GM13977 (cell line): ENCODE results near the gene ERC1.

Source experiments
- DNase-seq: peaks from one replicate; pipeline ENCODE4 v3.0.0; 2012; ENCODE audit warnings: low spot score
- CTCF ChIP-seq: IDR thresholded peaks from 2 replicates; pipeline ENCODE4 v1.5.1; 2012; ENCODE audit warnings: mild to moderate bottlenecking, control low read depth; ENCODE audit not compliant: insufficient read depth; ENCODE audit errors: extremely low read depth, missing control alignments
- in situ Hi-C: fragments of 300-500 bp; cut with MboI; formaldehyde crosslinking; loops from one replicate; pipeline ENCODE4 v1.12.0; 2022; ENCODE audit warnings: low sequenced_read_pairs, low pct_unique_long_range_greater_than_20kb, mixed read lengths, inconsistent platforms; ENCODE audit not compliant: unreplicated experiment

ERC1 gene

DNA sequence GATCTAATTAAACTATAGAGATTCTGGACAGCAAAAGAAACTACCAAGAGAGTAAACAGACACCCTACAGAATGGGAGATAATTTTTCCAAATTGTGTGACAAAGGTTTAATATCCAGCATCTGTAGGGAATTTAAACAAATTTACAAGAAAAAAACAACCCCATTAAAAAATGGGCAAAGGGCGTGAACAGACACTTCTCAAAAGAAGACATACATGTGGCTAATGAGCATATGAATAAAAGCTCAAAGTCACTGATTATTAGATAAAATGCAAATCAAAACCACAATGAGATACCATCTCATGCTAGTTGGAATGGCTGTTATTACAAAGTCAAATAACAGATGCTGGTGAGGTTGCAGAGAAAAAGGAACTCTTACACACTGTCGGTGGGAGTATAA, 309.4 kb downstream of the ERC1 start:
- no peak for TF ChIP-seq CTCF
- in situ Hi-C loops, result no loop called here
- DNase-seq, result no peak

GRCh38 chr12:1302201-1302870, 311.3 kb downstream of the ERC1 start:
- DNase-seq, result no peak
- in situ Hi-C loops, result no loop called here
- TF ChIP-seq CTCF, result no peak

DNA sequence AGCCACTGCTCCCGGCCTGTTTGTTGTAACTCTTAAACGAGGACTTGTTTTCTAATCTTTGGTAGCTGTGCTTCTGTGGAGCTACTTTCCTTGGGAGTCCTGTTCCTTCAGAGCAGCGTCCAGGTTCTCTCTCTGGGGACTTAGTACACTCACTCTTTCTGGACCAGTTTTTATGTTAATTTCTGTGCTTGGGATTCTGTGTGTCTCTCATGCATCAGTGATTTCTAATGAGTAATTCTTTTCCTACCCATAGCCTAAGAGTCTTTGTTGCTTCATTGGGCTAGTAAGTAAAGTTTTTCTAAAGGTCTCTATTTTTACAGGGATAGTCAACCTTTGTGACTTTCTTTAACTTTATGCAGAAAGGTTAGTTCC, 314.0 kb downstream of the ERC1 start:
- DNase-seq, result no peak
- TF ChIP-seq CTCF, result no peak
- in situ Hi-C loops, result no loop called here

DNA sequence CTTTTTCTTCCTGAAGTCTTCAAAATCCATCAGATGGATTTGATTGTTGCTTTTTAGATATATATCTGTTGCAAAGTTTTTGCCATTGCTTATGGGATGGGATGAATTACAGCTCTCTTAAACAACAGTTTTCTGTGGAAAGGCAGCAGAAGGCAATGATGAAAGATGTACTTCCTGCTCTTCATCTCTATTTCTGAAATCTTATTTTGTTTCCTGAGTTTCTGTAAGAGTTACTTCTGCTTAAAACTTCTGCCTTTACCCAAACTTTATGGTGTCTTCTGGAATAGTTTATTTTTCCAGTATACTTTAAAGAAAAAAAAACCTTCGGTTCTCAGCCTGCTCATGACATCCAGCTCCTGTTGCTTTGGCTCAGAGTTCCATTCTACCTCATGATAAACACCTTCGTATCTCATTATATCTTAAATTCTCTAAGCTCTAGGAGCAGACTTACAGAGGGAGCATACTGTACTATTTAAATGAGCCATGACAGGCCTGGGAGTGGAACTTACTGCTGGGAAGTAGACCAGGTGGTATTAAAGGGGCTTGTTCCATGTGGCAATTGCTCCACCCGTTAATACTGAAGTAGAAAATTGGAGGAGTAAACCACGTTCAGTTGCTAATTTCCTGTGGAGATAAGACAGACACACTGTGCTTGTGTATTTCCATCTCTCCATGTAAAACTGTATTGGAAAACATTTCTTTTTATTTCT, 314.9 kb downstream of the ERC1 start:
- no peak for DNase-seq
- in situ Hi-C loops, result no loop called here

GRCh38 chr12:1306817-1307216, 315.8 kb downstream of the ERC1 start:
- no peak for DNase-seq
- no peak for TF ChIP-seq CTCF
- in situ Hi-C loops, result no loop called here

More for the DNA sequence above, 314.9 kb downstream of the ERC1 start:
- TF ChIP-seq CTCF, result no peak

DNA sequence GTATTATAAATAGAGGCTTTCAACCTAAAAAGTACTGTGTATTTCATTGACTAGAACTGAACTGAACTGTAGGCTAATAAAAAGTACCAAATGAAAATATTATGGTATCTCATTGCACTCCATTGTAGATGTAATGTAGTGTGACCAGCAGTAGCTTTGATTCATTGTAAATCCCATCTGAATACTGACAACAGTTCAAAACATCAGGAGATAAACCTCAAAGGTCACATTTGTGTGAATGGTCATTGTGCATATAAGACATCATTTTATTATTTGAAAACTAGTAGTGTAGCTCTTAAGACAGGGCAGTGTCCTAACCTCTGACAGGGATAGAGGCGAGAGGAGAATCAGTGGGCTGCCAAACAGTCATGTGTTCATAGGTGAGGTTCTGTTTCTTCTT, 316.8 kb downstream of the ERC1 start:
- no peak for DNase-seq
- no peak for TF ChIP-seq CTCF
- in situ Hi-C loops, result no loop called here

DNA sequence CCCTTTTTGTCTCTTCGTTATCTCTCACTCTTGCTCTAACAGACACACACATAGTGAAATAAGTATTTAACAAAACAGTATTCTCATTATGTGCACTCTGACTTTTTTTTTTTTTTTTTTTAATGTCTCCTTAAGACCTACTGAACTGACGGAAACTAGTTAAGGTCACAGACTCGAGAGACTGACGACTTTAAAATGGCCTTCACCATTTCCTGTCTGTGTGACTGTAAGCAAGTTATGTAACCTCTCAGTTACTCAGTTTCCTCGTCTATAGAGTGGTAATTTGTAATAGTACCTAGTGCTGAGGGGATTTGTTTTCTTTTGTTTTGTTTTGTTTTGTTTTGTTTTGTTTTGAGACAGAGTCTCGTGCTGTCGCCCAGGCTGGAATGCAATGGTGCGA, 318.6 kb downstream of the ERC1 start:
- no peak for DNase-seq
- in situ Hi-C loops, result no loop called here

More for the DNA sequence above, 318.6 kb downstream of the ERC1 start:
- no peak for TF ChIP-seq CTCF
